H1 (cell line): ENCODE data around the gene HNRNPA3. TPM values are rescaled to one million over a fixed set of nuclear protein-coding genes. Genes with fewer than 3 reads are reported as not detected.
A peak's percentile ranks its signal among the peaks of the same experiment; 100 is the strongest.

Source experiments
- CTCF ChIA-PET: fragments of 300-600 bp; sonication (Branson Sonifier 250); formaldehyde crosslinking; loops from one replicate; lab custom pipeline; 2021; ENCODE audit not compliant: partially characterized antibody; lab: Charles Lee
- POLR2A ChIA-PET: fragments of 300-600 bp; sonication (Branson Sonifier 250); formaldehyde crosslinking; loops from one replicate; lab custom pipeline; 2021; ENCODE audit warnings: inconsistent platforms; ENCODE audit not compliant: partially characterized antibody; lab: Charles Lee
- DNase-seq, 2 experiments: peaks; one replicate each; pipeline versions ENCODE4 v3.0.0 to v3.0.0-alpha.2; 2010 to 2022; ENCODE audit warnings: low spot score in 2 of 2, low read depth in 1 of 2, mixed read lengths in 1 of 2
- FAIRE-seq: peaks from 2 replicates; lab custom pipeline; 2011; peaks lifted over from hg19 to GRCh38; lab: Jason Lieb, UNC
- H2AFZ ChIP-seq: 2 replicates; pipeline ENCODE4 v1.8.1; 2012; ENCODE audit warnings: low read length, inconsistent platforms
- H2AK5ac ChIP-seq: 2 replicates; pipeline ENCODE4 v1.6.1; 2013; ENCODE audit warnings: low read depth, low read length
- H2BK120ac ChIP-seq: replicated peaks from 2 replicates; pipeline ENCODE3; 2013; ENCODE audit warnings: low read depth, low read length, inconsistent platforms
- H2BK12ac ChIP-seq: 2 replicates; pipeline ENCODE4 v1.6.1; 2013; ENCODE audit warnings: low read depth, low read length
- H2BK15ac ChIP-seq: 2 replicates; pipeline ENCODE4 v1.6.1; 2013; ENCODE audit warnings: low read length
- H2BK20ac ChIP-seq: 2 replicates; pipeline ENCODE4 v1.6.1; 2013; ENCODE audit warnings: low read length
- H2BK5ac ChIP-seq: 2 replicates; pipeline ENCODE4 v1.6.1; 2013; ENCODE audit warnings: low read depth, low read length
- H3K14ac ChIP-seq: 2 replicates; pipeline ENCODE4 v1.6.1; 2013; ENCODE audit warnings: inconsistent platforms; ENCODE audit not compliant: insufficient read length
- H3K18ac ChIP-seq: 2 replicates; pipeline ENCODE4 v1.6.1; 2013; ENCODE audit warnings: low read length; ENCODE audit errors: extremely low read depth
- H3K23ac ChIP-seq: 2 replicates; pipeline ENCODE4 v1.6.1; 2013; ENCODE audit warnings: inconsistent platforms; ENCODE audit not compliant: insufficient read length
- H3K23me2 ChIP-seq: 2 replicates; pipeline ENCODE4 v1.6.1; 2013; ENCODE audit warnings: low read depth, low read length
- H3K27ac ChIP-seq: 2 replicates; pipeline ENCODE4 v1.6.1; 2011; ENCODE audit warnings: low read depth, low read length, inconsistent platforms
- H3K27me3 ChIP-seq, 4 experiments: replicated peaks in 1 of 4; 1 replicate in 1 of 4; 2 replicates in 3 of 4; pipeline versions ENCODE4 v1.6.1 to v1.8.1; 2011 to 2013; ENCODE audit warnings: low read length in 3 of 4, mild to moderate bottlenecking in 3 of 4, inconsistent platforms in 2 of 4, mixed read lengths in 2 of 4, moderate library complexity in 1 of 4; ENCODE audit not compliant: control insufficient read depth in 3 of 4, insufficient read depth in 3 of 4; ENCODE audit errors: extremely low read depth in 1 of 4
- H3K36me3 ChIP-seq, 4 experiments: 2 replicates each; pipeline versions ENCODE4 v1.6.1 to v1.8.1; 2011 to 2013; ENCODE audit warnings: mild to moderate bottlenecking in 4 of 4, low read length in 3 of 4, moderate library complexity in 2 of 4, control low read depth in 1 of 4, inconsistent platforms in 1 of 4; ENCODE audit not compliant: insufficient read depth in 4 of 4, control insufficient read depth in 2 of 4
- H3K4ac ChIP-seq: replicated peaks from 2 replicates; pipeline ENCODE3; 2013; ENCODE audit warnings: low read length, low read depth, mixed read lengths, inconsistent platforms; ENCODE audit not compliant: insufficient read length
- H3K4me1 ChIP-seq, 4 experiments: replicated peaks in 1 of 4; 1 replicate in 1 of 4; 2 replicates in 3 of 4; pipeline versions ENCODE4 v1.6.1 to v1.8.1; 2011 to 2013; ENCODE audit warnings: low read length in 3 of 4, inconsistent platforms in 2 of 4, mixed read lengths in 1 of 4; ENCODE audit not compliant: insufficient read depth in 4 of 4, control insufficient read depth in 3 of 4
- H3K4me2 ChIP-seq, 2 experiments: 2 replicates each; pipeline versions ENCODE4 v1.6.1 to v1.8.1; 2011 to 2013; ENCODE audit warnings: low read depth in 2 of 2, low read length in 2 of 2, control low read depth in 1 of 2, inconsistent platforms in 1 of 2, mild to moderate bottlenecking in 1 of 2; ENCODE audit not compliant: insufficient read depth in 1 of 2
- H3K4me3 ChIP-seq, 4 experiments: fragments of 200-600, 300-600 bp in 1 of 4; sonication (generic), shearing (Covaris generic), sonication (Bioruptor Twin) in 1 of 4; 2 replicates each; pipeline versions ENCODE4 v1.5.1 to v1.8.1; 2011 to 2016; ENCODE audit warnings: low read length in 4 of 4, low read depth in 3 of 4, control low read depth in 2 of 4, inconsistent platforms in 2 of 4, mild to moderate bottlenecking in 2 of 4, mixed read lengths in 1 of 4, moderate library complexity in 1 of 4; ENCODE audit not compliant: insufficient read depth in 2 of 4; ENCODE audit errors: extremely low read depth in 1 of 4
- H3K56ac ChIP-seq: replicated peaks from 2 replicates; pipeline ENCODE3; 2013; ENCODE audit warnings: low read depth, mild to moderate bottlenecking, mixed read lengths, low read length, inconsistent platforms; ENCODE audit not compliant: insufficient read length
- H3K79me1 ChIP-seq: 2 replicates; pipeline ENCODE4 v1.6.1; 2013; ENCODE audit warnings: low read depth, low read length, control low read depth
- H3K79me2 ChIP-seq, 2 experiments: 2 replicates each; pipeline versions ENCODE4 v1.6.1 to v1.8.1; 2012 to 2013; ENCODE audit warnings: low read length in 2 of 2, mild to moderate bottlenecking in 2 of 2, inconsistent platforms in 1 of 2; ENCODE audit not compliant: insufficient read depth in 2 of 2, control insufficient read depth in 1 of 2
- H3K9ac ChIP-seq, 4 experiments: replicated peaks in 1 of 4; 1 replicate in 1 of 4; 2 replicates in 3 of 4; pipeline versions ENCODE4 v1.6.1 to v1.8.1; 2011 to 2013; ENCODE audit warnings: low read depth in 3 of 4, low read length in 3 of 4, control low read depth in 2 of 4, mild to moderate bottlenecking in 2 of 4, moderate library complexity in 2 of 4, inconsistent platforms in 1 of 4; ENCODE audit errors: extremely low read depth in 1 of 4
- H3K9me3 ChIP-seq, 2 experiments: 2 replicates each; pipeline versions ENCODE4 v1.6.1 to v1.8.1; 2012 to 2013; ENCODE audit warnings: mild to moderate bottlenecking in 2 of 2, moderate library complexity in 2 of 2, control low read depth in 1 of 2, inconsistent platforms in 1 of 2, low read depth in 1 of 2, low read length in 1 of 2, mixed read lengths in 1 of 2; ENCODE audit not compliant: insufficient read depth in 2 of 2
- H4K20me1 ChIP-seq, 2 experiments: replicated peaks in 1 of 2; 2 replicates each; pipeline versions ENCODE3 to v1.8.1; 2011 to 2013; ENCODE audit warnings: inconsistent platforms in 2 of 2, low read length in 2 of 2, mild to moderate bottlenecking in 1 of 2; ENCODE audit not compliant: insufficient read depth in 2 of 2, control insufficient read depth in 1 of 2
- H4K5ac ChIP-seq: 2 replicates; pipeline ENCODE4 v1.6.1; 2013; ENCODE audit warnings: low read length, low read depth, mixed read lengths, inconsistent platforms; ENCODE audit not compliant: insufficient read length
- H4K8ac ChIP-seq: 2 replicates; pipeline ENCODE4 v1.8.0; 2013; ENCODE audit warnings: mild to moderate bottlenecking, moderate library complexity, low read length, inconsistent platforms; ENCODE audit not compliant: insufficient read depth; ENCODE audit errors: extremely low read depth
- H4K91ac ChIP-seq: replicated peaks from 2 replicates; pipeline ENCODE3; 2013; ENCODE audit warnings: low read length, mixed read lengths, inconsistent platforms; ENCODE audit not compliant: insufficient read length
- CREB1 ChIP-seq: IDR thresholded peaks from 2 replicates; pipeline ENCODE4 v1.6.1; 2012; ENCODE audit warnings: inconsistent platforms
- MAFK ChIP-seq: IDR thresholded peaks from 2 replicates; pipeline ENCODE4 v1.6.1; 2012; ENCODE audit warnings: low read depth, mild to moderate bottlenecking, improper control_type of control experiment, low read length
- POLR2A ChIP-seq, 2 experiments: IDR thresholded peaks; 1 replicate in 1 of 2; 2 replicates in 1 of 2; pipeline ENCODE4 v1.6.1; 2011; ENCODE audit warnings: low read depth in 2 of 2, low read length in 2 of 2, mild to moderate bottlenecking in 2 of 2; ENCODE audit errors: control extremely low read depth in 1 of 2
- WGBS, 2 experiments: shearing (Covaris generic) in 1 of 2; methylation state at CpG; one replicate each; pipeline versions ENCODE4 v1.1.6 to v1.1.7; 2013 to 2015; ENCODE audit warnings: low lambda C conversion rate in 2 of 2, mixed read lengths in 2 of 2, inconsistent platforms in 1 of 2, low coverage in 1 of 2, missing lambda C conversion rate in 1 of 2; ENCODE audit not compliant: insufficient replicate concordance in 2 of 2, insufficient coverage in 1 of 2, insufficient read length in 1 of 2; ENCODE audit errors: extremely low coverage in 1 of 2, missing lambda C conversion rate in 1 of 2; 5-methylcytosine and 5-hydroxymethylcytosine counted together
- polyA plus RNA-seq, 7 experiments: library from polyadenylated mRNA; depleted of rRNA in 3 of 7; stranded (reverse) in 5 of 7; unstranded in 2 of 7; fragments of >200 nt in 5 of 7; fragments of 200-250 nt in 2 of 7; gene quantifications; 1 replicate in 5 of 7; 2 replicates in 1 of 7; 4 replicates in 1 of 7; pipeline versions ENCODE4 v1.2.1 to v1.2.3, GENCODE V29; 2011 to 2013; ENCODE audit warnings: missing spikeins in 2 of 7, mixed read lengths in 2 of 7
- total RNA-seq: library from RNA; stranded (reverse); fragmentation: NEBNext Ultra II Directional; extraction: Animal tissue kit (Norgen Biotek cat#: 25700); gene quantifications from 2 replicates; pipeline ENCODE4 v1.2.1, GENCODE V29; 2021

Gene HNRNPA3
- total and polyA plus RNA-seq, 2 of the 8 experiments (the other 6 are each of a cell fraction or from before 2014, with no cell fraction given) = 66.1 to 408 TPM

DNA sequence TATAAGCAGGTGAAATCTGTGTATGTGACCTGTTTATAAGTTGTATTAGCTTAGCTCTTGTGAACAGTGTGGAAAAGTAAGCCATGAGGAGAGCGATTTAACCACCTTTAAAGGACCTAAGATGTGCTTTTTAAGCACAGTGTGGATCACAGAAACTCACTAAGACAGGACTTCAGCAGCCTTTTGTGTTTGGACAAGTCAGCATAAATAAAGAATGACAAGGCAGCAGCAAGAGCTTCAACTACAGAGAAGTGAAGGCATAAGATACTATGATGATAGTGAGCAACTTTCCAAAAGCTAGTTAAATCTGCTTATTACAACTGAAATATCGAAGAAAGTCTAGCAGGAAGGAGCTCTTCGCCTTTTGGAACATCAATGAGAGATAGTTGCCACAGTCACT lies 8.9 kb downstream of the HNRNPA3 start:
- Histone ChIP-seq H3K14ac (no peak overlapping the region), H3K4me2 (no peak overlapping the region), H4K91ac (no peak overlapping the region), H3K27ac (no peak overlapping the region), H4K5ac (no peak overlapping the region), H3K4me1 (no peaks in the 10 kb centered on the region), H3K4me3 (no peak overlapping the region), H3K18ac (no peak overlapping the region), H2BK20ac (no peak overlapping the region), H3K9ac (no peak overlapping the region), H2BK15ac (no peak overlapping the region), H3K79me2 (peaks cover 0 to 22% of the 10 kb centered on the region in 2 experiments; a peak in 2 of 4 replicates), H2BK5ac (no peak overlapping the region), H3K27me3 (no peaks in the 10 kb centered on the region), H3K4ac (no peak overlapping the region), H2AK5ac (no peak overlapping the region), H3K9me3 (no peaks in the 10 kb centered on the region), H4K20me1 (peaks cover 3 to 8% of the 10 kb centered on the region in 2 experiments), H2BK120ac (no peak overlapping the region)
- WGBS, 2 experiments = 93% methylated on average over 3 of the region's 3 CpGs; no CpG with 5 or more reads in 1 of the 2 experiments
- DNase-seq (no peak), FAIRE-seq (no peak)
- TF ChIP-seq CREB1 = no peak
- TF ChIP-seq MAFK = no peak
- TF ChIP-seq POLR2A (IDR thresholded peaks at IDR 0.05; ENCODE audit: control extremely low read depth in 1 of 2, low read depth in 2 of 2, low read length in 2 of 2) = peak; percentile 22 to 42; a peak in 2 of 3 replicates
- TF ChIP-seq, all 59 proteins: peak for 1
- ChIA-PET CTCF (interaction anchor here (0.6 to 1.1 kb wide), 4 partner anchors 25 to 1574 kb away, joined by 3 to 5 read pairs (median 3); no protein-coding TSS in a partner anchor), POLR2A (interaction anchor here (0.7 to 7.3 kb wide), 17 partner anchors 8 to 94 kb away, joined by 3 to 98 read pairs (median 6); partner anchors contain the start of genes HNRNPA3 and NFE2L2)
- Histone ChIP-seq H3K23ac (no peak overlapping the region), H2AFZ (no peak overlapping the region), H3K36me3 (peaks cover 11 to 63% (median 44%) of the 10 kb centered on the region in 4 experiments), H3K79me1 (no peaks in the 10 kb centered on the region; the same call in 1 of the 2 replicates), H3K23me2 (no peaks in the 10 kb centered on the region; the same call in 1 of the 2 replicates), H2BK12ac (no peak overlapping the region), H4K8ac (no peak overlapping the region), H3K56ac (no peak overlapping the region)
